Ovary (tissue), 9 donors: ENCODE measurements around the gene SPP1. TPM values are rescaled to one million over a fixed set of nuclear protein-coding genes. Genes with fewer than 3 reads are reported as not detected.
"Not testable (repeated sequence)": the region's sequence is repeated elsewhere in the genome, so short reads cannot be mapped to it uniquely, and the experiment has no call there.

Experiments
- DNase-seq, 5 donors: peaks; one replicate each; pipeline ENCODE4 v3.0.0-alpha.2; 2019 to 2020
- H3K27ac ChIP-seq, 2 donors: fragments of 200-600 bp; one replicate each; pipeline versions ENCODE4 v1.5.1 to v1.8.0; 2019 to 2022
- H3K27me3 ChIP-seq: fragments of 200-600 bp; one replicate; pipeline ENCODE4 v1.8.0; 2022
- H3K36me3 ChIP-seq: fragments of 200-600 bp; sonication (generic); one replicate; pipeline ENCODE4 v1.5.1; 2019
- H3K4me1 ChIP-seq: one replicate; pipeline ENCODE4 v1.8.1; 2013; ENCODE audit warnings: mild to moderate bottlenecking, moderate library complexity; ENCODE audit not compliant: insufficient read depth
- H3K4me3 ChIP-seq: fragments of 200-600 bp; sonication (generic); one replicate; pipeline ENCODE4 v1.5.1; 2017
- H3K9me3 ChIP-seq, 2 donors: fragments of 200-600 bp in 1 of 2; sonication (generic) in 1 of 2; one replicate each; pipeline versions ENCODE4 v1.5.1 to v1.8.1; 2013 to 2019; ENCODE audit warnings: mild to moderate bottlenecking in 1 of 2, moderate library complexity in 1 of 2
- EP300 ChIP-seq: sonication (generic); formaldehyde crosslinking; IDR thresholded peaks from one replicate; pipeline ENCODE4 v1.6.1; 2017; ENCODE audit warnings: antibody characterized with exemption
- POLR2A ChIP-seq: fragments of 450-650 bp; IDR thresholded peaks from one replicate; pipeline ENCODE4 v1.6.1; 2017; ENCODE audit warnings: antibody characterized with exemption, mild to moderate bottlenecking, moderate library complexity
- WGBS, 3 donors: extraction: QIAGEN DNeasy Blood & Tissue Kit in 1 of 3; methylation state at CpG; one replicate each; pipeline versions ENCODE4 v1.1.5 to v1.1.7; 2013 to 2017; 5-methylcytosine and 5-hydroxymethylcytosine counted together
- intact Hi-C, 4 donors: fragments of 100-400 bp; cut with DNase I; formaldehyde crosslinking; loops; one replicate each; pipeline versions ENCODE4 v1.11.0 to v1.15.1; 2022 to 2023
- polyA plus RNA-seq, 2 donors: library from polyadenylated mRNA; stranded (reverse); fragments of 200-250 nt in 1 of 2; fragments of 350-450 nt in 1 of 2; fragmentation: Illumina TruSeq in 1 of 2; extraction: RNeasy Lipid Tissue Mini Kit (QIAGEN cat#74804) in 1 of 2; gene quantifications; one replicate each; pipeline ENCODE4 v1.2.3, GENCODE V29; 2013 to 2014
- total RNA-seq, 7 donors: library from RNA; depleted of rRNA in 2 of 7; stranded (reverse); fragments of >200 nt in 2 of 7; fragmentation: NEBNext Ultra II Directional in 3 of 7; extraction: Animal tissue kit (Norgen Biotek cat#: 25700) in 3 of 7; gene quantifications; one replicate each; pipeline versions ENCODE4 v1.1.0 to v1.2.4, GENCODE V29; 2016 to 2023
- TF ChIP-seq, protein P1 (sequence below), 3 donors: fragments of 450-650 bp in 2 of 3; fragments of 200-600 bp in 1 of 3; IDR thresholded peaks; one replicate each; pipeline versions ENCODE4 v1.5.1 to v1.8.0; 2016 to 2022; ENCODE audit warnings: antibody characterized with exemption in 3 of 3, mild to moderate bottlenecking in 1 of 3
- donor health status: DM: no; HTN: no; CAD: no; lungs with moderate emphysema.
- donor health status: DM: no; HTN: no; CAD: no.
- donor health status: Bipolar disorder and iron deficiency.
- donor health status: DM: yes; HTN: yes; CAD: no.
- donor health status: DM: no; HTN: no; CAD: no.
- donor health status: DM: yes; HTN: yes; CAD: no.

SPP1 gene
- total and polyA plus RNA-seq, 9 donors, result 5.6 to 88.7 (median 23.7) TPM

GRCh38 chr4:87989765-87990164 is 14.3 kb downstream of the SPP1 start:
- Histone ChIP-seq H3K27me3 (no peaks in the 10 kb centered on the region), H3K4me3 (no peak overlapping the region), H3K36me3 (no peaks in the 10 kb centered on the region), H3K27ac (no peak overlapping the region), H3K4me1 (no peaks in the 10 kb centered on the region), H3K9me3 (no peaks in the 10 kb centered on the region)
- TF ChIP-seq POLR2A (no peak), EP300 (no peak)
- TF ChIP-seq, protein P1, sequence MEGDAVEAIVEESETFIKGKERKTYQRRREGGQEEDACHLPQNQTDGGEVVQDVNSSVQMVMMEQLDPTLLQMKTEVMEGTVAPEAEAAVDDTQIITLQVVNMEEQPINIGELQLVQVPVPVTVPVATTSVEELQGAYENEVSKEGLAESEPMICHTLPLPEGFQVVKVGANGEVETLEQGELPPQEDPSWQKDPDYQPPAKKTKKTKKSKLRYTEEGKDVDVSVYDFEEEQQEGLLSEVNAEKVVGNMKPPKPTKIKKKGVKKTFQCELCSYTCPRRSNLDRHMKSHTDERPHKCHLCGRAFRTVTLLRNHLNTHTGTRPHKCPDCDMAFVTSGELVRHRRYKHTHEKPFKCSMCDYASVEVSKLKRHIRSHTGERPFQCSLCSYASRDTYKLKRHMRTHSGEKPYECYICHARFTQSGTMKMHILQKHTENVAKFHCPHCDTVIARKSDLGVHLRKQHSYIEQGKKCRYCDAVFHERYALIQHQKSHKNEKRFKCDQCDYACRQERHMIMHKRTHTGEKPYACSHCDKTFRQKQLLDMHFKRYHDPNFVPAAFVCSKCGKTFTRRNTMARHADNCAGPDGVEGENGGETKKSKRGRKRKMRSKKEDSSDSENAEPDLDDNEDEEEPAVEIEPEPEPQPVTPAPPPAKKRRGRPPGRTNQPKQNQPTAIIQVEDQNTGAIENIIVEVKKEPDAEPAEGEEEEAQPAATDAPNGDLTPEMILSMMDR (IDR thresholded peaks at IDR 0.05), result no peak
- WGBS, 3 donors, result 78 to 87% (median 82%) methylated on average over 4 of the region's 4 CpGs
- DNase-seq, result no peak
- intact Hi-C loops, result no loop called here

DNA sequence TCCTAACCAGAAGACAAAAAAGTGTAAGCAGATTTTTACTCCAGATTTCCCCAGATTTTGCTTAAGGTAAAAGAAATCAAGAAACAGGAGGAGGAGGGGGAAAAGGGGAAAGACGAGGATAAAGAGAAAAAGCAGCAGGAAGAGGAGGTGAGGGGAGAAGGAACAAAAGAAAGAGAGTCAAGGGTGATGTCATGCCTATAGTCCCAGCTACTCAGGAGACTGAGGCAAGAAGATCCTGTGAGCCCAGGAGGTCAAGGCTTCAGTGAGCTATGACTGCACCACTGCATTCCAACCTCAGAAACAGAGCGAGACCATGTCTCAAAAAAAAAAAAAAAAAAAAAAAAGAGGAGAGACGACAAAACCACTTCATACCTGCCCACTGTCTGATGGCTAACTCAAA is 19.9 kb downstream of the SPP1 start:
- Histone ChIP-seq H3K27ac (no peak overlapping the region), H3K36me3 (no peaks in the 10 kb centered on the region), H3K4me3 (no peak overlapping the region), H3K4me1 (no peaks in the 10 kb centered on the region), H3K9me3 (no peaks in the 10 kb centered on the region), H3K27me3 (no peaks in the 10 kb centered on the region)
- DNase-seq, result no peak
- intact Hi-C loops, result no loop called here
- no peak for TF ChIP-seq POLR2A
- TF ChIP-seq EP300, result no peak
- TF ChIP-seq, protein P1 (IDR thresholded peaks at IDR 0.05), result no peak
- WGBS, 3 donors, result 77 to 79% (median 79%) methylated on average over 3 of the region's 3 CpGs

GRCh38 chr4:87999191-87999691 is 23.7 kb downstream of the SPP1 start:
- H3K36me3 ChIP-seq, H3K27me3 ChIP-seq, H3K4me1 ChIP-seq, H3K27ac ChIP-seq, DNase-seq, intact Hi-C loops, H3K9me3 ChIP-seq, H3K4me3 ChIP-seq: not testable (repeated sequence)
- 88 to 93% (median 88%) methylated on average over 2 of the region's 2 CpGs for WGBS, 3 donors

DNA sequence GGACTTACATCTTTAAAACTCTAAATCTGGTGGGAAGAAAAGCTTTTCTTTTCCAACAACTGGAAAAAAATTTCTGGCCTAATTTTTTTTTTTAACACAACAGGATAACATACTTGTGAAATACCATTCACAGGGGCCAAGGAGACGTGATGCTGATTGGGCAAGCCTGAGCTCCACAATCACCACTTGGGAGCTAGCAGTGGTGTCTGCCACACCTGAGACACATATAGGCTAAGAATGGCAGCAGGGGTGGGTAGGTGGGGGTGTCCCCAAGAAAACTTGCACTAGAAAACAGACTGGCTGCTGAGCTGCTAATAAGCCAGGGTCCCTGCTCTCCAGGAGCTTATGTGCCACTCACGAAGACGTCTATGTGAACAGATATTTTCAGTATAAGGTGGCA is 26.4 kb downstream of the SPP1 start:
- TF ChIP-seq, protein P1 (IDR thresholded peaks at IDR 0.05), result no peak
- TF ChIP-seq EP300 (no peak), POLR2A (no peak)
- Histone ChIP-seq H3K36me3 (no peaks in the 10 kb centered on the region), H3K4me1 (no peaks in the 10 kb centered on the region), H3K27me3 (no peaks in the 10 kb centered on the region), H3K4me3 (no peak overlapping the region), H3K27ac (no peak overlapping the region), H3K9me3 (no peaks in the 10 kb centered on the region)
- intact Hi-C loops, result no loop called here
- DNase-seq, result no peak
- WGBS, 3 donors, result 69 to 90% (median 79%) methylated on average over 3 of the region's 3 CpGs

GRCh38 chr4:88002786-88003185 is 27.3 kb downstream of the SPP1 start:
- WGBS, 3 donors, result 43 to 54% (median 51%) methylated on average over 4 of the region's 4 CpGs
- no peak for DNase-seq
- no peak overlapping the region for H3K4me3 ChIP-seq
- no peaks in the 10 kb centered on the region for H3K27me3 ChIP-seq
- no peak overlapping the region for H3K27ac ChIP-seq
- intact Hi-C loops, result no loop called here
- TF ChIP-seq POLR2A (no peak), EP300 (no peak)
- TF ChIP-seq, protein P1 (IDR thresholded peaks at IDR 0.05), result no peak
- H3K9me3 ChIP-seq, result no peaks in the 10 kb centered on the region
- no peaks in the 10 kb centered on the region for H3K4me1 ChIP-seq
- H3K36me3 ChIP-seq, result no peaks in the 10 kb centered on the region
